Erythroblast (primary cell): ENCODE data around the gene CDKAL1.

Source experiments
- DNase-seq, 2 experiments: peaks; one replicate each; lab custom pipeline; 2025; lab: John Stamatoyannopoulos, UW
- GATA1 ChIP-seq: IDR thresholded peaks from 2 replicates; pipeline ENCODE4 v1.6.1; 2011; ENCODE audit warnings: low read depth, mild to moderate bottlenecking, control low read depth, low read length, moderate library complexity
- POLR2A ChIP-seq: IDR thresholded peaks from 2 replicates; pipeline ENCODE4 v1.6.1; 2011; ENCODE audit warnings: mild to moderate bottlenecking, low read length

CDKAL1 gene

GRCh38 chr6:20965915-20966314 lies 431.7 kb downstream of the CDKAL1 start:
- DNase-seq, result no peak
- TF ChIP-seq GATA1, result no peak
- TF ChIP-seq POLR2A, result no peak

- no peak for TF ChIP-seq GATA1
- TF ChIP-seq POLR2A, result no peak
- no peak for DNase-seq
Measured at GRCh38 chr6:20969551-20969950, 435.3 kb downstream of the CDKAL1 start.

- TF ChIP-seq POLR2A (no peak), GATA1 (no peak)
- no peak for DNase-seq
Measured at GRCh38 chr6:20976391-20976918, 442.2 kb downstream of the CDKAL1 start.

GRCh38 chr6:20978151-20978614 lies 443.9 kb downstream of the CDKAL1 start:
- TF ChIP-seq GATA1 (no peak), POLR2A (no peak)
- DNase-seq, result no peak

- DNase-seq, result no peak
- TF ChIP-seq GATA1 (no peak), POLR2A (no peak)
Measured at GRCh38 chr6:20979076-20979475, 444.8 kb downstream of the CDKAL1 start.

GRCh38 chr6:20983961-20984360 lies 449.7 kb downstream of the CDKAL1 start:
- TF ChIP-seq GATA1, result no peak
- TF ChIP-seq POLR2A, result no peak
- no peak for DNase-seq

- TF ChIP-seq GATA1, result no peak
- TF ChIP-seq POLR2A, result no peak
- no peak for DNase-seq
Measured at GRCh38 chr6:20985821-20986220, 451.6 kb downstream of the CDKAL1 start.

- TF ChIP-seq POLR2A (no peak), GATA1 (no peak)
Measured at GRCh38 chr6:20991910-20992309, 457.7 kb downstream of the CDKAL1 start.

GRCh38 chr6:20996099-20996498 lies 461.8 kb downstream of the CDKAL1 start:
- DNase-seq, result no peak
- TF ChIP-seq POLR2A, result no peak
- no peak for TF ChIP-seq GATA1

More at GRCh38 chr6:20991910-20992309, 457.7 kb downstream of the CDKAL1 start:
- DNase-seq, result no peak

- no peak for TF ChIP-seq GATA1
- no peak for TF ChIP-seq POLR2A
- no peak for DNase-seq
Measured at GRCh38 chr6:20997143-20997769, 463.0 kb downstream of the CDKAL1 start.

- DNase-seq, result no peak
- TF ChIP-seq GATA1 (no peak), POLR2A (no peak)
Measured at GRCh38 chr6:20997770-20998147, 463.5 kb downstream of the CDKAL1 start.

GRCh38 chr6:20998748-20999448 lies 464.6 kb downstream of the CDKAL1 start:
- DNase-seq, result no peak
- no peak for TF ChIP-seq GATA1
- no peak for TF ChIP-seq POLR2A

GRCh38 chr6:21000331-21000801 lies 466.1 kb downstream of the CDKAL1 start:
- TF ChIP-seq GATA1 (no peak), POLR2A (no peak)
- DNase-seq, result no peak

GRCh38 chr6:21001736-21002135 lies 467.5 kb downstream of the CDKAL1 start:
- TF ChIP-seq POLR2A, result no peak
- no peak for TF ChIP-seq GATA1
- no peak for DNase-seq
